Natural killer cell (primary cell): ENCODE measurements around the gene NMNAT2. TPM values are rescaled to one million over a fixed set of nuclear protein-coding genes. Genes with fewer than 3 reads are reported as not detected.

Experiments
- ATAC-seq, 3 donors: fragments of 150-1000 bp in 2 of 3; fragments of 200-7000 bp in 1 of 3; cut with Tn5 transposase; 1 replicate in 1 of 3; 2 replicates in 2 of 3; pipeline ENCODE4 v1.10.0; 2021; ENCODE audit warnings: mild to moderate bottlenecking in 2 of 3, moderate library complexity in 2 of 3
- DNase-seq, 2 donors: peaks; one replicate each; pipeline versions ENCODE4 v3.0.0 to v3.0.0-alpha.2; 2013 to 2021; ENCODE audit warnings: mixed read lengths in 1 of 2
- H3K27ac ChIP-seq: one replicate; pipeline ENCODE4 v1.5.1; 2013; ENCODE audit warnings: mild to moderate bottlenecking, low read length
- H3K27me3 ChIP-seq: one replicate; pipeline ENCODE4 v1.6.1; 2013; ENCODE audit warnings: low read length; ENCODE audit not compliant: control insufficient read depth, insufficient read depth
- H3K36me3 ChIP-seq: one replicate; pipeline ENCODE4 v1.6.1; 2013; ENCODE audit warnings: low read length; ENCODE audit not compliant: control insufficient read depth, insufficient read depth
- H3K4me1 ChIP-seq: one replicate; pipeline ENCODE4 v1.6.1; 2013; ENCODE audit warnings: low read length; ENCODE audit not compliant: control insufficient read depth, insufficient read depth
- H3K4me3 ChIP-seq: one replicate; pipeline ENCODE4 v1.5.1; 2013; ENCODE audit warnings: low read length
- H3K9me3 ChIP-seq: one replicate; pipeline ENCODE4 v1.6.1; 2013; ENCODE audit warnings: low read length; ENCODE audit not compliant: control insufficient read depth, insufficient read depth
- H3K27ac Mint-ChIP-seq, 2 donors: one replicate each; pipeline ENCODE4 v1.8.0; 2022; ENCODE audit warnings: mild to moderate bottlenecking in 2 of 2, mixed read lengths in 2 of 2, moderate library complexity in 1 of 2
- H3K27me3 Mint-ChIP-seq, 2 donors: one replicate each; pipeline ENCODE4 v1.8.0; 2022; ENCODE audit warnings: low read depth in 2 of 2, mixed read lengths in 2 of 2
- H3K36me3 Mint-ChIP-seq: one replicate; pipeline ENCODE4 v1.8.0; 2022; ENCODE audit warnings: mixed read lengths
- H3K4me1 Mint-ChIP-seq, 2 donors: one replicate each; pipeline ENCODE4 v1.8.0; 2022; ENCODE audit warnings: mixed read lengths in 2 of 2
- H3K4me3 Mint-ChIP-seq: one replicate; pipeline ENCODE4 v1.8.0; 2022; ENCODE audit warnings: mild to moderate bottlenecking, moderate library complexity, mixed read lengths
- H3K9me3 Mint-ChIP-seq, 2 donors: one replicate each; pipeline ENCODE4 v1.8.0; 2022; ENCODE audit warnings: mixed read lengths in 2 of 2
- CTCF ChIP-seq: fragments of 200-600 bp; IDR thresholded peaks from one replicate; pipeline ENCODE4 v1.8.0; 2022; ENCODE audit warnings: antibody characterized with exemption
- WGBS: methylation state at CpG from one replicate; pipeline ENCODE4 v1.1.7; 2013; ENCODE audit warnings: missing lambda C conversion rate; ENCODE audit not compliant: insufficient coverage; 5-methylcytosine and 5-hydroxymethylcytosine counted together
- intact Hi-C: fragments of 100-400 bp; cut with micrococcal nuclease; formaldehyde crosslinking; loops from one replicate; pipeline ENCODE4 v1.14.2; 2022
- total RNA-seq, 4 donors: library from RNA; stranded (reverse); fragments of 120-200 nt in 1 of 4; gene quantifications; one replicate each; pipeline versions ENCODE4 v1.2.3 to v1.2.4, GENCODE V29; 2013 to 2022

The NMNAT2 gene
- total RNA-seq, 3 donors from 2014 or later (not counting 1 experiment from before 2014, with no cell fraction given) = not detected

GRCh38 chr1:183385340-183386144 lies 32.6 kb downstream of the NMNAT2 start:
- Histone ChIP-seq H3K9me3 (no peaks in the 10 kb centered on the region), H3K4me1 (no peaks in the 10 kb centered on the region), H3K4me3 (no peak overlapping the region), H3K27ac (no peak overlapping the region), H3K27me3 (no peaks in the 10 kb centered on the region), H3K36me3 (no peaks in the 10 kb centered on the region)
- no peaks in the 10 kb centered on the region for H3K36me3 Mint-ChIP-seq
- TF ChIP-seq CTCF = no peak
- 87% methylated on average over 4 of the region's 6 CpGs for WGBS
- no peak overlapping the region for H3K4me3 Mint-ChIP-seq
- H3K4me1 Mint-ChIP-seq = no peaks in the 10 kb centered on the region
- no peak overlapping the region for H3K27ac Mint-ChIP-seq
- DNase-seq (no peak), ATAC-seq (no peak)
- intact Hi-C loops = no loop called here
- no peaks in the 10 kb centered on the region for H3K9me3 Mint-ChIP-seq
- peaks cover 16 to 21% of the 10 kb centered on the region in 2 donors for H3K27me3 Mint-ChIP-seq

GRCh38 chr1:183379951-183380350 lies 38.2 kb downstream of the NMNAT2 start:
- Histone ChIP-seq H3K9me3 (no peaks in the 10 kb centered on the region), H3K36me3 (no peaks in the 10 kb centered on the region), H3K4me1 (no peaks in the 10 kb centered on the region), H3K27me3 (no peaks in the 10 kb centered on the region), H3K27ac (no peak overlapping the region), H3K4me3 (no peak overlapping the region)
- intact Hi-C loops = no loop called here
- DNase-seq (no peak), ATAC-seq (no peak)
- Mint-ChIP-seq H3K4me1 (no peaks in the 10 kb centered on the region), H3K9me3 (peaks cover 0 to 2% of the 10 kb centered on the region in 2 donors), H3K27me3 (peaks cover 11 to 26% of the 10 kb centered on the region in 2 donors), H3K4me3 (no peak overlapping the region), H3K27ac (no peak overlapping the region), H3K36me3 (no peaks in the 10 kb centered on the region)
- TF ChIP-seq CTCF = no peak
- WGBS = no CpG with 5 or more reads among the region's 2 CpGs

- no peak for DNase-seq
- intact Hi-C loops = no loop called here
- Histone ChIP-seq H3K27ac (no peak overlapping the region), H3K36me3 (no peaks in the 10 kb centered on the region), H3K4me3 (no peak overlapping the region), H3K27me3 (no peaks in the 10 kb centered on the region), H3K9me3 (no peaks in the 10 kb centered on the region), H3K4me1 (no peaks in the 10 kb centered on the region)
- Mint-ChIP-seq H3K4me1 (no peaks in the 10 kb centered on the region), H3K27ac (no peak overlapping the region), H3K36me3 (no peaks in the 10 kb centered on the region), H3K4me3 (no peak overlapping the region), H3K27me3 (peaks cover under 1 to 18% of the 10 kb centered on the region in 2 donors), H3K9me3 (peaks cover 0 to 2% of the 10 kb centered on the region in 2 donors)
- WGBS = 86% methylated on average over 2 of the region's 2 CpGs
- no peak for ATAC-seq
- no peak for TF ChIP-seq CTCF
These were observed 42.8 kb downstream of the NMNAT2 start for GRCh38 chr1:183375381-183375780.
